Measurements from ENCODE around the gene HBS1L.

DNA sequence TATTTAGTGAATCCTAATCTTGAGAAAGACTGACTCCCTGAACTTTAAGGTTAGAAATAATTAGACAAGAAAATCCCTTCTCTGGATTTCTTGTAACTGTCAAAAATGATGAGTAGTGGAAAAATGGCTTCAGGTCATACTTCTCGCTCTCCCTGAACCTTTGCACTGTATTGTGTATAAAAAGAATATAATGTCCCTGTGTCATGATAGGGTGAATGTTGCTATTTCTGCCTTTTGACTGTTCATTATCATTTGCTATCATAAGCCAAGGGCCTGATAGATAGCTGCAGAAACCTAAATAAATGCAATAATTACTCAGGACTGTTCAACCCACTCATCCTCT is 144.1 kb downstream of the HBS1L start:
- TF ChIP-seq, protein P1, sequence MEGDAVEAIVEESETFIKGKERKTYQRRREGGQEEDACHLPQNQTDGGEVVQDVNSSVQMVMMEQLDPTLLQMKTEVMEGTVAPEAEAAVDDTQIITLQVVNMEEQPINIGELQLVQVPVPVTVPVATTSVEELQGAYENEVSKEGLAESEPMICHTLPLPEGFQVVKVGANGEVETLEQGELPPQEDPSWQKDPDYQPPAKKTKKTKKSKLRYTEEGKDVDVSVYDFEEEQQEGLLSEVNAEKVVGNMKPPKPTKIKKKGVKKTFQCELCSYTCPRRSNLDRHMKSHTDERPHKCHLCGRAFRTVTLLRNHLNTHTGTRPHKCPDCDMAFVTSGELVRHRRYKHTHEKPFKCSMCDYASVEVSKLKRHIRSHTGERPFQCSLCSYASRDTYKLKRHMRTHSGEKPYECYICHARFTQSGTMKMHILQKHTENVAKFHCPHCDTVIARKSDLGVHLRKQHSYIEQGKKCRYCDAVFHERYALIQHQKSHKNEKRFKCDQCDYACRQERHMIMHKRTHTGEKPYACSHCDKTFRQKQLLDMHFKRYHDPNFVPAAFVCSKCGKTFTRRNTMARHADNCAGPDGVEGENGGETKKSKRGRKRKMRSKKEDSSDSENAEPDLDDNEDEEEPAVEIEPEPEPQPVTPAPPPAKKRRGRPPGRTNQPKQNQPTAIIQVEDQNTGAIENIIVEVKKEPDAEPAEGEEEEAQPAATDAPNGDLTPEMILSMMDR (IDR thresholded peaks at IDR 0.05): no peak
- TF ChIP-seq POLR2A (IDR thresholded peaks at IDR 0.05): no peak
